GM12878 (cell line): ENCODE data around the gene SORT1. TPM values are rescaled to one million over a fixed set of nuclear protein-coding genes. Genes with fewer than 3 reads are reported as not detected.

Experiments
- ATAC-seq: fragments of 200-7000 bp; cut with Tn5 transposase; 3 replicates; pipeline ENCODE4 v1.9.1; 2020; ENCODE audit warnings: mild to moderate bottlenecking, moderate library complexity
- BruUV-seq: library from RNA; stranded (reverse); fragments of 400-500 nt; replicated peaks from 2 replicates; lab custom pipeline; 2021; lab: Mats Ljungman, UMichigan
- CTCF ChIA-PET: fragments of 300-600 bp; sonication (Branson Sonifier 250); formaldehyde crosslinking; extraction: SDS; loops from one replicate; lab custom pipeline; 2021; ENCODE audit warnings: inconsistent platforms; lab: Yijun Ruan, JAX
- POLR2A ChIA-PET: fragments of 350-600 bp; formaldehyde crosslinking; extraction: SDS; loops from one replicate; lab custom pipeline; 2021; ENCODE audit warnings: inconsistent platforms; lab: Charles Lee
- RAD21 ChIA-PET: fragments of 300-600 bp; sonication (Branson Sonifier 250); formaldehyde crosslinking; loops from one replicate; lab custom pipeline; 2023; ENCODE audit warnings: antibody characterized with exemption; ENCODE audit not compliant: unreplicated experiment; lab: Charles Lee
- SMC1A ChIA-PET: fragments of 300-600 bp; sonication (Branson Sonifier 250); formaldehyde crosslinking; loops from one replicate; lab custom pipeline; 2023; ENCODE audit not compliant: unreplicated experiment, uncharacterized antibody; lab: Charles Lee
- DNase-seq: peaks from one replicate; pipeline ENCODE4 v3.0.0-alpha.2; 2011; ENCODE audit warnings: low read depth, low spot score
- FAIRE-seq: peaks from 3 replicates; lab custom pipeline; 2011; peaks lifted over from hg19 to GRCh38; lab: Jason Lieb, UNC
- H2AFZ ChIP-seq: 2 replicates; pipeline ENCODE4 v1.6.0; 2011; ENCODE audit warnings: low read depth, low read length, control low read depth; ENCODE audit not compliant: control insufficient read depth
- H3K27ac ChIP-seq: 2 replicates; pipeline ENCODE4 v1.5.1; 2011; ENCODE audit warnings: control low read depth; ENCODE audit not compliant: control insufficient read depth, insufficient read depth
- H3K27me3 ChIP-seq, 2 experiments: replicated peaks in 1 of 2; 2 replicates each; pipeline versions ENCODE4 v1.6.0 to v1.6.1; 2011; ENCODE audit warnings: low read length in 1 of 2; ENCODE audit not compliant: control insufficient read depth in 2 of 2, insufficient read depth in 2 of 2
- H3K36me3 ChIP-seq, 2 experiments: 2 replicates each; pipeline ENCODE4 v1.5.1; 2011; ENCODE audit warnings: low read length in 1 of 2; ENCODE audit not compliant: control insufficient read depth in 2 of 2, insufficient read depth in 2 of 2
- H3K4me1 ChIP-seq: 2 replicates; pipeline ENCODE4 v1.6.1; 2011; ENCODE audit warnings: mild to moderate bottlenecking, low read length, moderate library complexity, mixed read lengths; ENCODE audit not compliant: control insufficient read depth, insufficient read depth
- H3K4me2 ChIP-seq: 2 replicates; pipeline ENCODE4 v1.6.0; 2011; ENCODE audit warnings: control low read depth; ENCODE audit not compliant: control insufficient read depth, insufficient read depth
- H3K4me3 ChIP-seq: fragments of 200-600 bp; sonication (generic); 2 replicates; pipeline ENCODE4 v1.5.1; 2016
- H3K79me2 ChIP-seq: 2 replicates; pipeline ENCODE4 v1.6.0; 2011; ENCODE audit warnings: low read length; ENCODE audit not compliant: control insufficient read depth, insufficient read depth
- H3K9ac ChIP-seq: 2 replicates; pipeline ENCODE4 v1.8.0; 2011; ENCODE audit warnings: low read length, control low read depth, mixed read lengths; ENCODE audit not compliant: control insufficient read depth, insufficient read depth
- H3K9me3 ChIP-seq: replicated peaks from 3 replicates; pipeline ENCODE4 v1.5.1; 2011; ENCODE audit warnings: mild to moderate bottlenecking, low read length; ENCODE audit not compliant: control insufficient read depth, insufficient read depth
- H4K20me1 ChIP-seq: 2 replicates; pipeline ENCODE4 v1.6.0; 2011; ENCODE audit not compliant: control insufficient read depth, insufficient read depth
- CREB1 ChIP-seq: IDR thresholded peaks from 2 replicates; pipeline ENCODE4 v1.6.1; 2012; ENCODE audit warnings: low read depth, mild to moderate bottlenecking, inconsistent platforms
- EED ChIP-seq: sonication (generic); IDR thresholded peaks from 2 replicates; pipeline ENCODE4 v1.6.1; 2016; ENCODE audit warnings: antibody characterized with exemption, low read depth
- FOXM1 ChIP-seq: IDR thresholded peaks from 2 replicates; pipeline ENCODE4 v1.6.1; 2012; ENCODE audit warnings: low read depth, mild to moderate bottlenecking, inconsistent platforms, low read length, moderate library complexity
- HDAC6 ChIP-seq: fragments of 200-600 bp; sonication (generic); IDR thresholded peaks from one replicate; pipeline ENCODE4 v1.8.0; 2017; ENCODE audit warnings: antibody characterized with exemption; ENCODE audit not compliant: unreplicated experiment
- NFYB ChIP-seq: IDR thresholded peaks from 2 replicates; pipeline ENCODE4 v1.6.1; 2011; ENCODE audit warnings: low read depth, mild to moderate bottlenecking, low read length, improper control_type of control experiment, moderate library complexity; ENCODE audit not compliant: insufficient read depth
- NR2C1 ChIP-seq: fragments of 450-650 bp; IDR thresholded peaks from 2 replicates; pipeline ENCODE4 v1.6.1; 2017; ENCODE audit warnings: antibody characterized with exemption, mild to moderate bottlenecking, moderate library complexity
- SPI1 ChIP-seq: IDR thresholded peaks from 2 replicates; pipeline ENCODE4 v1.6.1; 2011; ENCODE audit warnings: low read depth, mild to moderate bottlenecking, low read length, moderate library complexity, borderline replicate concordance; ENCODE audit not compliant: insufficient read depth
- STAT1 ChIP-seq: fragments of 450-650 bp; conservative IDR thresholded peaks from 2 replicates; pipeline ENCODE4 v1.6.1; 2014; ENCODE audit warnings: antibody characterized with exemption, mild to moderate bottlenecking
- TBL1XR1 ChIP-seq: IDR thresholded peaks from 2 replicates; pipeline ENCODE4 v1.6.1; 2012; ENCODE audit warnings: low read depth, low read length, improper control_type of control experiment
- ZNF217 ChIP-seq: fragments of 450-650 bp; IDR thresholded peaks from 2 replicates; pipeline ENCODE4 v1.6.1; 2017; ENCODE audit warnings: antibody characterized with exemption, mild to moderate bottlenecking
- ZNF24 ChIP-seq: fragments of 450-650 bp; IDR thresholded peaks from 2 replicates; pipeline ENCODE4 v1.6.1; 2017; ENCODE audit warnings: antibody characterized with exemption, mild to moderate bottlenecking
- WGBS: methylation state at CpG from one replicate; pipeline ENCODE4 v1.1.6; 2016; ENCODE audit warnings: low lambda C conversion rate; ENCODE audit not compliant: insufficient replicate concordance, insufficient coverage; ENCODE audit errors: missing lambda C conversion rate; 5-methylcytosine and 5-hydroxymethylcytosine counted together
- in situ Hi-C: fragments of 300-500 bp; cut with MboI; formaldehyde crosslinking; loops from 9 replicates; pipeline ENCODE4 v1.14.3; 2018; ENCODE audit warnings: mixed read lengths
- intact Hi-C: fragments of 100-400 bp; cut with micrococcal nuclease; formaldehyde crosslinking; loops from one replicate; pipeline ENCODE4 v1.14.2; 2022; ENCODE audit not compliant: unreplicated experiment
- polyA plus RNA-seq, 11 experiments: library from polyadenylated mRNA; depleted of rRNA in 4 of 11; unstranded in 6 of 11; stranded (reverse) in 5 of 11; fragments of >200 nt; fragmentation: Nextera tagmentation in 4 of 11; fragmentation: Illumina TruSeq in 1 of 11; extraction: Ambion mirVana in 4 of 11; extraction: Trizol in 1 of 11; gene quantifications; 1 replicate in 1 of 11; 2 replicates in 10 of 11; pipeline versions ENCODE4 v1.2.1 to v1.2.3, GENCODE V29; 2011 to 2016; ENCODE audit warnings: inconsistent platforms in 2 of 11, missing spikeins in 2 of 11, low read depth in 1 of 11
- total RNA-seq, 4 experiments: library from RNA; depleted of rRNA in 3 of 4; stranded (reverse); fragments of >200 nt in 3 of 4; fragmentation: Illumina TruSeq in 1 of 4; extraction: Trizol in 1 of 4; gene quantifications; 2 replicates each; pipeline versions ENCODE4 v1.2.1 to v1.2.3, GENCODE V29; 2013 to 2021
- TF ChIP-seq, protein P1 (sequence below): fragments of 450-650 bp; IDR thresholded peaks from 2 replicates; pipeline ENCODE4 v1.6.1; 2017; ENCODE audit warnings: low read depth, mild to moderate bottlenecking, moderate library complexity

The SORT1 gene
- total and polyA plus RNA-seq, 10 of the 15 experiments (the other 5 are each of a cell fraction or from before 2014, with no cell fraction given): 0.06 to 1.9 (median 0.33) TPM; not detected in 1

DNA sequence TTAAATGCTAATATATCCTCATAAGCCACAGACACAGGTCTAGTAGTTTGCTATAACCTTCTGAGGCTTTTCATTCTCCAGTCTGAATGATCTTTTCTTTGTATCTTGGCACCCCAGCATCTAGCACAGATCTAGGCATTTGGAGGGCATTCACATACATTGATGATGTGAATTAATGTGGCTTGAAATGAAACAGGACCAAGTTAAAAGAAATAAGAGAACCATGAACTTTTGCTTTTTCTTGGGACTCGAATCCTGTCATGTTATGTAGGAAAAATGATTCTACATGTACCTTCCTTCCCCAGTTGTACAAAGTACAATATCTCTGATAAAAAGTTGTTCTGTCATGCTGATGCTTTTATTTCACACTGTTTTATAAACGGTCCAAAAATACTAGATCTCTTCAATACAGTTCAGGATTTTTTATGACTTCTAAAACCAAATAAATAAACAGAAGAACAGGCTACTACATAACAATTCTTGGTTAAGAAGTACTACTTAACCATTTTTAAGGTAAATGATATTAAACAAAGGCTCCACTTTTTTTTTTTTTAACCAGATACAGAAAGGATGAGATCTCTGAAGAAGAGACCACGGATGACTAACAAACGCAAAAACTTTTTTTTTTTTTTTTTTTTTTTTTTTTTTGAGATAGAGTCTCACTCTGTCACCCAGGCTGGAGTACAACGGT, 3.0 kb downstream of the SORT1 start (continued):
- TF ChIP-seq EED: no peak
- TF ChIP-seq FOXM1: no peak

GRCh38 chr1:109393617-109394233, 4.0 kb downstream of the SORT1 start:
- Histone ChIP-seq H3K27me3 (peaks cover 1 to 4% of the 10 kb centered on the region in 2 experiments; a peak in 3 of 4 replicates), H3K27ac (no peak overlapping the region), H3K79me2 (no peaks in the 10 kb centered on the region), H3K36me3 (no peaks in the 10 kb centered on the region), H2AFZ (no peak overlapping the region), H3K4me3 (no peak overlapping the region), H3K9me3 (no peaks in the 10 kb centered on the region), H3K4me2 (no peak overlapping the region), H3K9ac (no peak overlapping the region), H4K20me1 (no peaks in the 10 kb centered on the region), H3K4me1 (peaks cover 27% of the 10 kb centered on the region)
- intact Hi-C loops: loop anchor here (10.0 kb wide), 1 partner anchor 279 kb away; the partner anchor contains the start of gene ELAPOR1
- POLR2A ChIA-PET: interaction anchor here (1.7 kb wide), 1 partner anchor 8 kb away, joined by 5 read pairs; no protein-coding TSS in a partner anchor
- no peak for ATAC-seq
- SMC1A ChIA-PET: interaction anchor here (0.8 to 1.4 kb wide), 5 partner anchors 8 to 139 kb away, joined by 3 to 5 read pairs (median 3); partner anchors contain the start of gene PSRC1
- CTCF ChIA-PET: interaction anchor here (0.6 to 3.5 kb wide), 3 partner anchors 97 to 138 kb away, joined by 3 to 23 read pairs (median 4); no protein-coding TSS in a partner anchor
- RAD21 ChIA-PET: interaction anchor here (1.0 kb wide), 1 partner anchor 111 kb away, joined by 4 read pairs; the partner anchor contains the start of gene PSRC1
- no TSS peak for BruUV-seq
- FAIRE-seq: no peak
- WGBS: 50% methylated on average over 2 of the region's 2 CpGs
- TF ChIP-seq ZNF217 (no peak), NFYB (no peak), SPI1 (no peak), TBL1XR1 (no peak), ZNF24 (no peak), CREB1 (no peak), NR2C1 (no peak), HDAC6 (no peak), STAT1 (no peak)
- TF ChIP-seq, protein P1, sequence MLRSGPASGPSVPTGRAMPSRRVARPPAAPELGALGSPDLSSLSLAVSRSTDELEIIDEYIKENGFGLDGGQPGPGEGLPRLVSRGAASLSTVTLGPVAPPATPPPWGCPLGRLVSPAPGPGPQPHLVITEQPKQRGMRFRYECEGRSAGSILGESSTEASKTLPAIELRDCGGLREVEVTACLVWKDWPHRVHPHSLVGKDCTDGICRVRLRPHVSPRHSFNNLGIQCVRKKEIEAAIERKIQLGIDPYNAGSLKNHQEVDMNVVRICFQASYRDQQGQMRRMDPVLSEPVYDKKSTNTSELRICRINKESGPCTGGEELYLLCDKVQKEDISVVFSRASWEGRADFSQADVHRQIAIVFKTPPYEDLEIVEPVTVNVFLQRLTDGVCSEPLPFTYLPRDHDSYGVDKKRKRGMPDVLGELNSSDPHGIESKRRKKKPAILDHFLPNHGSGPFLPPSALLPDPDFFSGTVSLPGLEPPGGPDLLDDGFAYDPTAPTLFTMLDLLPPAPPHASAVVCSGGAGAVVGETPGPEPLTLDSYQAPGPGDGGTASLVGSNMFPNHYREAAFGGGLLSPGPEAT: no peak
- DNase-seq: no peak
- in situ Hi-C loops: no loop called here
